ENCODE measurements around the gene C10orf143. TPM values are rescaled to one million over a fixed set of nuclear protein-coding genes. Genes with fewer than 3 reads are reported as not detected.
"Not testable (repeated sequence)": the region's sequence is repeated elsewhere in the genome, so short reads cannot be mapped to it uniquely, and the experiment has no call there.

The C10orf143 gene
- total and polyA plus RNA-seq, 2 of the 8 experiments (the other 6 are each of a cell fraction or from before 2014, with no cell fraction given) = 1.6 to 2.0 TPM

DNA sequence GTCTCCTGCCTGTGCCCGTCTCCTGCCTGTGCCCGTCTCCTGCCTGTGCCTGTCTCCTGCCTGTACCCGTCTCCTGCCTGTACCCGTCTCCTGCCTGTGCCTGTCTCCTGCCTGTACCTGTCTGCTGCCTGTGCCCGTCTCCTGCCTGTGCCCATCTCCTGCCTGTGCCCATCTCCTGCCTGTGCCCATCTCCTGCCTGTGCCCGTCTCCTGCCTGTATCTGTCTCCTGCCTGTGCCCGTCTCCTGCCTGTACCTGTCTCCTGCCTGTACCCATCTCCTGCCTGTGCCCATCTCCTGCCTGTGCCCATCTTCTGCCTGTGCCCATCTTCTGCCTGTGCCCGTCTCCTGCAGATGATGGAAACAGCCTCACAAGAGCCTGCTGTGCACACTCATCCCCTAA lies 86.3 kb downstream of the C10orf143 start:
- H2BK20ac ChIP-seq (ENCODE audit: low read length); H2BK15ac ChIP-seq (ENCODE audit: low read length); CTCF ChIA-PET (ENCODE audit: partially characterized antibody); H3K9ac ChIP-seq (replicated peaks in 1 of 4; ENCODE audit: extremely low read depth in 1 of 4, low read depth in 3 of 4, low read length in 3 of 4); H3K14ac ChIP-seq (ENCODE audit: insufficient read length); H3K27me3 ChIP-seq (replicated peaks in 1 of 4; ENCODE audit: control insufficient read depth in 3 of 4, extremely low read depth in 1 of 4, insufficient read depth in 3 of 4, low read length in 3 of 4); FAIRE-seq; H4K91ac ChIP-seq (replicated peaks; ENCODE audit: insufficient read length, low read length); H2BK120ac ChIP-seq (replicated peaks; ENCODE audit: low read depth, low read length); H3K4me2 ChIP-seq (ENCODE audit: insufficient read depth in 1 of 2, low read depth in 2 of 2, low read length in 2 of 2); DNase-seq (ENCODE audit: low read depth in 1 of 2, low spot score in 2 of 2); H2BK12ac ChIP-seq (ENCODE audit: low read depth, low read length); H4K5ac ChIP-seq (ENCODE audit: insufficient read length, low read depth, low read length); H2BK5ac ChIP-seq (ENCODE audit: low read depth, low read length); H2AFZ ChIP-seq (ENCODE audit: low read length); H3K4ac ChIP-seq (replicated peaks; ENCODE audit: insufficient read length, low read depth, low read length); H3K56ac ChIP-seq (replicated peaks; ENCODE audit: insufficient read length, low read depth, low read length); H3K79me2 ChIP-seq (ENCODE audit: control insufficient read depth in 1 of 2, insufficient read depth in 2 of 2, low read length in 2 of 2); H4K8ac ChIP-seq (ENCODE audit: extremely low read depth, insufficient read depth, low read length); H3K79me1 ChIP-seq (ENCODE audit: low read depth, low read length); H3K9me3 ChIP-seq (ENCODE audit: insufficient read depth in 2 of 2, low read depth in 1 of 2, low read length in 1 of 2); H3K23me2 ChIP-seq (ENCODE audit: low read depth, low read length); H3K4me3 ChIP-seq (ENCODE audit: extremely low read depth in 1 of 4, insufficient read depth in 2 of 4, low read depth in 3 of 4, low read length in 4 of 4); H4K20me1 ChIP-seq (replicated peaks in 1 of 2; ENCODE audit: control insufficient read depth in 1 of 2, insufficient read depth in 2 of 2, low read length in 2 of 2); H2AK5ac ChIP-seq (ENCODE audit: low read depth, low read length); H3K36me3 ChIP-seq (ENCODE audit: control insufficient read depth in 2 of 4, insufficient read depth in 4 of 4, low read length in 3 of 4); H3K23ac ChIP-seq (ENCODE audit: insufficient read length); H3K18ac ChIP-seq (ENCODE audit: extremely low read depth, low read length); H3K4me1 ChIP-seq (replicated peaks in 1 of 4; ENCODE audit: control insufficient read depth in 3 of 4, insufficient read depth in 4 of 4, low read length in 3 of 4); H3K27ac ChIP-seq (ENCODE audit: low read depth, low read length): not testable (repeated sequence)
- POLR2A ChIA-PET (ENCODE audit: partially characterized antibody) = interaction anchor here (0.7 kb wide), 1 partner anchor 51 kb away, joined by 4 read pairs; no protein-coding TSS in a partner anchor
- WGBS, 2 experiments (ENCODE audit: extremely low coverage in 1 of 2, insufficient coverage in 1 of 2, insufficient read length in 1 of 2, insufficient replicate concordance in 2 of 2, low coverage in 1 of 2, low lambda C conversion rate in 2 of 2, missing lambda C conversion rate in 1 of 2) = 88% methylated on average over 8 of the region's 8 CpGs; no CpG with 5 or more reads in 1 of the 2 experiments

Data from H1 (cell line).